ENCODE results near the gene PRLR. TPM values are rescaled to one million over a fixed set of nuclear protein-coding genes. Genes with fewer than 3 reads are reported as not detected.

Gene PRLR
- total and polyA plus RNA-seq, 2 experiments from 2014 or later = 21.8 to 99.8 TPM

DNA sequence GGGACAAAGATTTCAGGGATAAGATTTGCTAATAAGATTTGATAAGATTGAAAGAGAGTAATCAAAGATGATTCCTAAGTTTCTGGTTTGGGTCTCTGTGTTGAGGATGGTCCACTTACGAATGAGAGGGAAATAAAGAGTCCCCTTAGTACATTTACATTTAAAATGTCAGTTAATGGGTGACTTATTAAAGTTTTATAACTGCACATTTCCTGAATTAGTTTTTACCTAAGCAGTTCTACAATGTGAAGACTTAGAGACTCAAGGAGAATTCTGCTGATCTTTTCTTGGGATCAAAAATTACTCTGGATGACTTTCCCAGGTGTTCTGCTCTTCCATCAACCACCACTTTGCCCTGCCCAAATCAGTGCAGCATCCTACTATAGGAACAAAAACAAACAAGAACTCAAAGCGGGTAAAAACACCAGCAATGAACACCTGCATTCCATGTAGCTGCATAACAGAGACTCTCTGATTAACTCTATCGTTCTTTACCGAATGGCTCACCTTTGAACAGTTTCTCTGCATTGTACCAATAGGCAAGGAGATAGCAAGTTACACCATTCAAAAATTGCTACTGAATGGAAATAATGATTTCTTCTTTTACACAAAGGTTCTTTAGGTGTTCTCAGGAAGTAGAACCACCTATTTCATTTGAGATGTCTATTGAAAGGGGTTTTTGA is 65.3 kb downstream of the PRLR start:
- WGBS (ENCODE audit: low lambda C conversion rate, missing lambda C conversion rate) = 86% methylated on average over 4 of the region's 4 CpGs
- TF ChIP-seq CTCF (IDR thresholded peaks at IDR 0.05; ENCODE audit: poor library complexity) (no peak), EZH2 (IDR thresholded peaks at IDR 0.05; ENCODE audit: borderline replicate concordance) (no peak), EZH2phosphoT487 (IDR thresholded peaks at IDR 0.05; ENCODE audit: low read depth, severe bottlenecking, unreplicated experiment) (no peak)

GRCh38 chr5:35163710-35164033 is 66.6 kb downstream of the PRLR start:
- H3K4me2 ChIP-seq = no peak overlapping the region
- no peak overlapping the region for H3K27ac ChIP-seq
- no peak overlapping the region for H2AFZ ChIP-seq
- no peaks in the 10 kb centered on the region for H4K20me1 ChIP-seq (ENCODE audit: insufficient read depth, poor library complexity, severe bottlenecking)
- no peak for TF ChIP-seq EZH2phosphoT487 (IDR thresholded peaks at IDR 0.05; ENCODE audit: low read depth, severe bottlenecking, unreplicated experiment)
- TF ChIP-seq CTCF (IDR thresholded peaks at IDR 0.05; ENCODE audit: poor library complexity) = no peak
- TF ChIP-seq EZH2 (IDR thresholded peaks at IDR 0.05; ENCODE audit: borderline replicate concordance) = no peak
- no peaks in the 10 kb centered on the region for H3K36me3 ChIP-seq (replicated peaks; ENCODE audit: insufficient read depth, low read depth)
- no peaks in the 10 kb centered on the region for H3K27me3 ChIP-seq
- H3K4me1 ChIP-seq (ENCODE audit: insufficient read depth) = peaks cover 16% of the 10 kb centered on the region
- peaks cover 39% of the 10 kb centered on the region for H3K79me2 ChIP-seq
- no peak overlapping the region for H3K4me3 ChIP-seq
- H3K9me2 ChIP-seq (replicated peaks; ENCODE audit: insufficient read depth) = no peaks in the 10 kb centered on the region
- DNase-seq (ENCODE audit: low spot score) = no peak
- H3K9me3 ChIP-seq (ENCODE audit: low read depth) = no peaks in the 10 kb centered on the region

More for the DNA sequence above, 65.3 kb downstream of the PRLR start:
- H3K27me3 ChIP-seq = no peaks in the 10 kb centered on the region
- H4K20me1 ChIP-seq (ENCODE audit: insufficient read depth, poor library complexity, severe bottlenecking) = peaks cover 4% of the 10 kb centered on the region
- H3K4me2 ChIP-seq = no peak overlapping the region
- H3K9me3 ChIP-seq (ENCODE audit: low read depth) = no peaks in the 10 kb centered on the region
- H3K36me3 ChIP-seq (replicated peaks; ENCODE audit: insufficient read depth, low read depth) = no peaks in the 10 kb centered on the region
- H2AFZ ChIP-seq = no peak overlapping the region
- no peak overlapping the region for H3K4me3 ChIP-seq
- peaks cover 39% of the 10 kb centered on the region for H3K79me2 ChIP-seq
- H3K27ac ChIP-seq = peak overlapping the region; percentile 9
- H3K9me2 ChIP-seq (replicated peaks; ENCODE audit: insufficient read depth) = no peaks in the 10 kb centered on the region
- peaks cover 2% of the 10 kb centered on the region for H3K4me1 ChIP-seq (ENCODE audit: insufficient read depth)
- DNase-seq (ENCODE audit: low spot score) = no peak

DNA sequence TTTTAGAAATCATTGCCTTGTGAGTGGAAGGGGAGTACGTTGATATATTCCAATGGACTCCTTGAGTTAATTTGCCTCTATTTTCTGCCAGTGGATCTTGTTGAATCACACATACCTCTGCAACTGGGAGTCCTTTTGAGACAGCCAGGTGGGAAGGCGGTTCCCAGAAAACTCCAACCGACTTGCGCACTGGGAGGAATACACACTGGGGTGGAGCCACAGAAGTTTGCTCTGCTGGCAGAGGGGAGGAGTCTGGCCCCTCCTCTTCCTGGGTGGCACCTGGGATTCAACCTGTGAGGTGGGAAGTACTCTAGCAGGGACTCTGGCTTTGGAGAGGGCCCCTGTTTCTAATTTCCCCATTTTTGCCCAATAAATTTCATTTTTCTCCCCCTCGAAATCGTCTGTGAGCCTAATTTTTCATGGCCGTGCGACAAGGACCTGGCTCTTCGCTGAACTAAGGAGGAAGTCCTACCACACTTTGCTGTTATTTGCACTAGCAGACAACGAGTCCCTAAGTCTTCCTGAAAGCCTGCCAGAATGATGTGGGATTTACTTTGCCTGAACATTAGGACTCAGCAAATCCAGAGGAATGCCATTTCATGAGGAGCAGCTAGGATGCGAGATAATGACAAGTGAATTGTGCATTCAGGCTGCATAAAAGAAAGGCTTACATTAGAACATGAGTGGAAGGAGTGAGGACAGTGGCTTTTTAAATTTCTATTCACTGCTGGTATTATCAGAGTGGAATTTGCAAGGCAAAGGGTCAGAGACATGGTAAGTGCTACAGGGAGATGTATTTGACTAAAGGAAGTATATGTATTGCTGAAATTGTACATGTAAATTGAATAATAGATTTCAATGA is 67.2 kb downstream of the PRLR start:
- Histone ChIP-seq H3K4me3 (no peak overlapping the region), H3K4me1 (ENCODE audit: insufficient read depth) (peaks cover 20% of the 10 kb centered on the region), H3K9me3 (ENCODE audit: low read depth) (no peaks in the 10 kb centered on the region), H3K36me3 (replicated peaks; ENCODE audit: insufficient read depth, low read depth) (no peaks in the 10 kb centered on the region), H3K4me2 (no peak overlapping the region), H3K27me3 (no peaks in the 10 kb centered on the region), H3K27ac (no peak overlapping the region), H3K79me2 (peaks cover 39% of the 10 kb centered on the region), H3K9me2 (replicated peaks; ENCODE audit: insufficient read depth) (no peaks in the 10 kb centered on the region), H4K20me1 (ENCODE audit: insufficient read depth, poor library complexity, severe bottlenecking) (no peaks in the 10 kb centered on the region), H2AFZ (no peak overlapping the region)
- 82% methylated on average over 11 of the region's 11 CpGs for WGBS (ENCODE audit: low lambda C conversion rate, missing lambda C conversion rate)
- TF ChIP-seq CTCF (IDR thresholded peaks at IDR 0.05; ENCODE audit: poor library complexity) = no peak
- TF ChIP-seq EZH2 (IDR thresholded peaks at IDR 0.05; ENCODE audit: borderline replicate concordance) = no peak
- TF ChIP-seq EZH2phosphoT487 (IDR thresholded peaks at IDR 0.05; ENCODE audit: low read depth, severe bottlenecking, unreplicated experiment) = no peak
- no peak for DNase-seq (ENCODE audit: low spot score)

Measured in hepatocyte (in vitro differentiated cells).